ENCODE data around the gene NIM1K.
"Not testable (repeated sequence)": the region's sequence is repeated elsewhere in the genome, so short reads cannot be mapped to it uniquely, and the experiment has no call there.

Gene NIM1K

GRCh38 chr5:43197535-43197934, 5.5 kb downstream of the NIM1K start:
- DNase-seq (ENCODE audit: low read depth) = no peak
- no peak overlapping the region for H3K4me3 ChIP-seq (ENCODE audit: low read length)
- TF ChIP-seq CTCF (IDR thresholded peaks at IDR 0.05; ENCODE audit: insufficient read depth, low read depth, low read length, missing control alignments) = no peak

GRCh38 chr5:43201442-43201841, 9.4 kb downstream of the NIM1K start:
- not testable (repeated sequence) for DNase-seq (ENCODE audit: low read depth); H3K4me3 ChIP-seq (ENCODE audit: low read length)

- DNase-seq (ENCODE audit: low read depth) = no peak
- no peak for TF ChIP-seq CTCF (IDR thresholded peaks at IDR 0.05; ENCODE audit: insufficient read depth, low read depth, low read length, missing control alignments)
- H3K4me3 ChIP-seq (ENCODE audit: low read length) = no peak overlapping the region
Measured at GRCh38 chr5:43202380-43202779, 10.4 kb downstream of the NIM1K start.

- no peak for DNase-seq (ENCODE audit: low read depth)
- no peak overlapping the region for H3K4me3 ChIP-seq (ENCODE audit: low read length)
- TF ChIP-seq CTCF (IDR thresholded peaks at IDR 0.05; ENCODE audit: insufficient read depth, low read depth, low read length, missing control alignments) = no peak
Measured at GRCh38 chr5:43203373-43203772, 11.3 kb downstream of the NIM1K start.

- H3K4me3 ChIP-seq (ENCODE audit: low read length) = no peak overlapping the region
- no peak for DNase-seq (ENCODE audit: low read depth)
- no peak for TF ChIP-seq CTCF (IDR thresholded peaks at IDR 0.05; ENCODE audit: insufficient read depth, low read depth, low read length, missing control alignments)
Measured at GRCh38 chr5:43204958-43205357, 12.9 kb downstream of the NIM1K start.

GRCh38 chr5:43207601-43208000, 15.6 kb downstream of the NIM1K start:
- DNase-seq (ENCODE audit: low read depth) = no peak

GRCh38 chr5:43208658-43209057, 16.6 kb downstream of the NIM1K start:
- no peak for TF ChIP-seq CTCF (IDR thresholded peaks at IDR 0.05; ENCODE audit: insufficient read depth, low read depth, low read length, missing control alignments)

More at GRCh38 chr5:43207601-43208000, 15.6 kb downstream of the NIM1K start:
- no peak overlapping the region for H3K4me3 ChIP-seq (ENCODE audit: low read length)
- no peak for TF ChIP-seq CTCF (IDR thresholded peaks at IDR 0.05; ENCODE audit: insufficient read depth, low read depth, low read length, missing control alignments)

GRCh38 chr5:43209060-43209459, 17.0 kb downstream of the NIM1K start:
- TF ChIP-seq CTCF (IDR thresholded peaks at IDR 0.05; ENCODE audit: insufficient read depth, low read depth, low read length, missing control alignments) = no peak
- no peak for DNase-seq (ENCODE audit: low read depth)
- no peak overlapping the region for H3K4me3 ChIP-seq (ENCODE audit: low read length)

More at GRCh38 chr5:43208658-43209057, 16.6 kb downstream of the NIM1K start:
- no peak for DNase-seq (ENCODE audit: low read depth)
- H3K4me3 ChIP-seq (ENCODE audit: low read length) = no peak overlapping the region

Data from epithelial cell of esophagus (primary cell).